GM10847 (cell line): ENCODE measurements around the gene SPG7.

Experiments used
- POLR2A ChIP-seq: IDR thresholded peaks from 2 replicates; pipeline ENCODE4 v1.6.1; 2011; ENCODE audit not compliant: insufficient read length; ENCODE audit errors: extremely low read depth

The SPG7 gene

DNA sequence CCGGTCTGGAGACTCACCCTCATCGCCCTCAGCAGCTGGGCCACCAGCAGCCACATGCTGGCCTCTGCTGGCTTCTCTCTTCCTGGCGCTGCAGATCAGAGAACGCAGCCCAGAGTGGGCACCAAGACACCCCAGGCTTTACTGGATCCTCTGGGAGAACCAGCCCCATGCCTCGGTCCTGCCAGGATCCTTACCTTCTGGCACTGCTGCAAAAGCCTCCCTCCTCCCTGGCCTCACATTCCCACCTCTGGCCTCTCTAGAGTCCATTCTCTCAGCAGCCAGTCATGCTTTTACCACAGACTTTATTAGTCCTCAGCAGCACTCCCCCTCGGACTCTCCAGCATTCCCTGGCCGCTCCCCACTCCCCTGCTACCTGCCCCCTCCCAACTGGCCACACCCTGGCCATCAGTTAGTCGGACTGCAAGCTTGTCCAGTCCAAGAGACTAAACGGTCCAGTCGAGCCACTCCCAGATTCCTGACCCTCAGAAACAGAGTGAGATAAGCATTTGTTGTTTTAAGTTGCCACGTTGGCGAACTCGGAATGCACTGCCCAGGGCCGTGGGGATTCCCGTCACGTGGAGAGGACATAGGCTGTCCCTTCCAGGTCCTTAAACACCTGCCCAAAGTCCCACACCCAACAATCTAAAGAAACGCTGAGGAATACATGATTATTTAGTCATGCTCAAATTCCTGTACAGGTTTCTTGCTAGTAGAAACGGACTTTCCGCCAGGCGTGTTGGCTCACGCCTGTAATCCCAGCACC lies 5.9 kb upstream of the SPG7 start:
- TF ChIP-seq POLR2A: no peak

DNA sequence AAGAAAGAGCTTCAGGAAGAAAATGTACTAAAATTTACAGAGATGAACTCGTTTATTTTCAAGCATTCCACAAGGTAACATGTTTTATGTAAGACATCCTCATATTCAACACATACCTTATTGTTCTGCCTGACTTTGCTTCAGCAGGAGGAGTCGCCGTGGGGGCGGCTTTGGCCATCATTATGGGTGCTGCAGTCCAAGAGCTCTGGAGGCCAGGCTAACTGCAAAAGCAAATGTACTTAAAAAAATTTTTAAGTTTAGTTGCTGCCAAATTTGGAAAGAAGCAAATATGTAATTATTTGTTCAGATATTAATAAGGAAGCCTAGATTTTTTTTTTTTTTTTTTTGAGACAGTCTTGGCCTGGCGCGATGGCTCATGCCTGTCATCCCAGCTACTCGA lies 4.1 kb upstream of the SPG7 start:
- TF ChIP-seq POLR2A: no peak

DNA sequence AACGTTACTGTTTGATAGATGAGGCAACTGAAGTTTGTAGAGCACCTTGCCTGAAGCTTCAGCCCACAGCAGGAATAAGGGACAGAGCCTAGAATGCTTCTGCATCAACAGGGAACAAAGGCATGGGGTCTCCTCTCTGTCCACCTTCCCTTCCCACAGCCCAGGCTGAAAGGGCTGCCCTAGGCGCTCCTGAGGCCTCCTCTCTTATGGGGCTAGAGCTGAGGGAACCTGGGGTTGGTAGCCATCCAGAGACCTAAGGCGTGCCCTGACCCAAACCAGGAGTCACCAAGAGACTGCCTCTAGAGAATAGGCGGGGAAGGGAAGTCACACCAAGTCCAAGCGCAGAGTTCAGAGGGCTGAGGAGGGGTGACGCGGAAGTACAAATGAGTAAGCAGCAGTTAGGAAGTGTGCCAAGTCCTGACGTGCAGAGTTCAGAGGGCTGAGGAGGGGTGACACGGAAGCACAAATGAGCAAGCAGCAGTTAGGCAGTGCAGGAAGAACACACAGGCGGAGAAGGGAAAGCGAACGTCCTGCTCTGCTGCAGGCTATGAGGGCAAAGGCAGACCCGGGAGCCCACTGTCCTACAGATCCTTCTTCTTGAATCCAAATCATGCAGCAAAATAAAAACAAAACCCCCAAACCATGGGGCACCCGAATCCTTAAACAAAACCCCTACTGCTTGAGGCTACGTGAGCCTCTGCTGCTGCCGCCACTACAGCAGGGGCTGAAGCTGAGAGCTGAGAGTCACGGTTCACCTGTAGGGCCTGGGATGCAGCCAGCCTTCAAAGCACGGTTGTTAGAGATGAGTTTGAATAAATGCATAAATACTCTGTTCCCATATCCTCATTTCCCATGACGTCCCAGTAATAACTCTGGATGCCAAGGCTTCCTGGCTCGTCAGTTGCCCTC lies 2.7 kb upstream of the SPG7 start:
- peak; percentile 39 for TF ChIP-seq POLR2A

DNA sequence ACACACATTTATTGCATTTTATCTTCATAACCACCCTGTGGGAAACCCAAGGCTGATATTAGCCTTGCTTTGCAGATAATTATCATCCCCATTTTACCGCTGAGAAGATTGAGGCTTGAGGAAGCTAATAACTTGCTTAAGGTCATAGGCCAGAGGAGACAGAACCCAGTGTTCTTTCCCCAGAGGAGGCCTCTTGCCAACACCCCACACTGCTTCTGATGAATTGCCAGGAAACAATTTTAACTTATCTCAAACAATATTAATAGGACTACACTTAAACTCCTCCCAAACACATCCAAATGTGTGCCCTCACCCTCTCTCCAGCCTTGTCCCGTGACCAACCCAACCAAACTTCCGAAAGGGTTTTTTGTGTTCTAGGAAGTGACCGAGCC lies 2.1 kb upstream of the SPG7 start:
- TF ChIP-seq POLR2A: no peak

DNA sequence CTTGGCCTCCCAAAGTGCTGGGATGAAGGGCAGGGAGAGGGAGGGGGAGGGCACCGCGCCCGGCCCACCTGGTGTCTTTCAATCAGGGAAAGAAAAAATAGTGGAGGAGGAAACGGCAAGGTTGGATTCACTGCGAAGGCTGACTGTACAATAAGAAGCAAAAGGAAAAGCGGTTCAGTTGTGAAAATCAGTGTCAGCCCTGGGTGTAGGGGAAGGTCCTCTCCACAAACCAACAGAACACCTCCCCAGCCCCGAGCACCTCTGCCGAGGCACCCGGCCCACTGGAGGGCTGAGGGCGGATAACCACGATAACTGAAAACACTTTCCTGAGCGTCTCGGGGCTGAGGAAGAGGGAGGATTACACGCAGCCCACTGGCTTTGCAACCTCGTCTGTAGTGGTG lies 1.4 kb upstream of the SPG7 start:
- TF ChIP-seq POLR2A: no peak

DNA sequence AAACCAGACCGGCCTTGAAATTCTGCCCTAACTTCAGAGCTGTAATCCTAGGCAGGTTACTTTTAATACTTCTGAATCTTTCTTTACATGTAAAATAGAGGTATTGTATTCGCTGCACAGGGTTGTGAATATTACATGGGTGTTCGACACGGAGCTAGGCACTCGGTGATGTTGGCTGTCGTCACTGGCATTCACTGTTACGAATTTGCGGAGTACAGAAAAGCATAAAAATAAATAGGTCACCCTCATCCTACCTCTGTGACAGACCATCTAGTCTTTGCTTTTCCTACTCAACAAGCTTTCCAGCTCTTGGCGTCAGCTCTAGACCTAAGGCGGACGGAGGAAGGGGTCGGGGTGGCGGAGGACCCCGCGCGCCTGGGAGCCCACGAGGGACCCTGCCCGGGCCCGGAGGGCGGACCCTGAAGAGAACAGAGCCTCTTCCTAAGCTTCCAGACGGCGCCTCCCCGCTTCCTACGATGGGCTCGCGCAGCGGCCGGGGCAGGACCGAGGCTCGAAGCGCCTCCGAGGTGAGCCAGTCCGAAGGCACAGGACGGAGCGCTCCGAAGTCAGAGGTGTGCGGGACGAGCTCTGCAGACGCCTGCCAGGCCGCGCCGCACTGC lies 879 bp upstream of the SPG7 start:
- no peak for TF ChIP-seq POLR2A

DNA sequence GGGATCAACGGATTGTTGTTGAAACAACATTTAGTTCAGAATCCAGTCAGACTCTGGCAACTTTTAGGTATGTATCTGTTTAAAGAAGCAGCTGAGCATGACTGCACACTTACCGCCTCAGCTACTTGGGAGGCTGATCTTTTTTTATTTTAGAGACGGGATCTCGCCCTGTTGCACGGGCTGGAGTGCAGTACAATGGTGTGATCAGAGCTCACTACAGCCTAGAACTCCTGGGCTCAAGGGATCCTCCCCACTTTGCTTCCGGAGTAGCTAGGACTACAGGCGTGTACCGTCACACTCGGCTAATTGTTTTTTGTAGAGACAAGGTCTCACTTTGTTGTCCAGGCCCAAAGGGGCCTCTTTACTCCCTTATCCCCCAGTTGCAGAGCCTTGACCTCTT lies 2.3 kb downstream of the SPG7 start:
- no peak for TF ChIP-seq POLR2A

DNA sequence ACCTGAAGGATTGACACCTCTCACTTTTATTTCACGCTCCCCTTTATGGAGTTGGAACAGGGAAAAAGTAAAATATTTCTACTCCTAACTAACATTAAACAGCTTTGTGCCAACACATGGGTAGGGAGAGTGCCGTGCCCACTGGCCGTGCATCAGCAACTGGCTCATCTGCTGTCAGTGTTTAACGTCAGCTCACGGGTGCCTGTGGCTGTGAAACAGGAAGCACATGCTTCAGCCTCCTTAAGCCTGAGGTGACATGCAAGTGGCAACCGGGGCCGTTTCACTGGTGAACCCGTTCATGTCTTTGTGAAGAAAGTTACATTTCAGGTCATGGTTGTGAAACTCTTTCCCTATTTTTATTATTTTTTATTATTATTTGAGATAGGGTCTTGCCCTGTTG lies 3.2 kb downstream of the SPG7 start:
- no peak for TF ChIP-seq POLR2A

DNA sequence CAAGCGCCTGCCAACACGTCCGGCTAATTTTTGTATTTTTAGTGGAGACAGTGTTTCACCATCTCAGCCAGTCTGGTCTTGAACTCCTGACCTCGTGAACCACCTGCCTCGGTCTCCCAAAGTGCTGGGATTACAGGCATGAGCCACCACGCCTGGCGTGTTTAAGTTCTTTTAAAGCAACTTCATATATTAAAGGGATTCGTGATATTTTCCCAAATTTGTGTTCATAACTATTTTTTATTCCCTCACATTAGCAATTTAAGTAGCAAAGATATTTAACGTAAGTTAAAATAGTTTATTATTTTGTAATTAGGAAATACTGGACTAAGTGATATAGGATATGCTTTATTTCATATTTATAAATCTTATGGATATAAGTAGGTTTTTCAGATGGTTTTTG lies 4.2 kb downstream of the SPG7 start:
- no peak for TF ChIP-seq POLR2A

DNA sequence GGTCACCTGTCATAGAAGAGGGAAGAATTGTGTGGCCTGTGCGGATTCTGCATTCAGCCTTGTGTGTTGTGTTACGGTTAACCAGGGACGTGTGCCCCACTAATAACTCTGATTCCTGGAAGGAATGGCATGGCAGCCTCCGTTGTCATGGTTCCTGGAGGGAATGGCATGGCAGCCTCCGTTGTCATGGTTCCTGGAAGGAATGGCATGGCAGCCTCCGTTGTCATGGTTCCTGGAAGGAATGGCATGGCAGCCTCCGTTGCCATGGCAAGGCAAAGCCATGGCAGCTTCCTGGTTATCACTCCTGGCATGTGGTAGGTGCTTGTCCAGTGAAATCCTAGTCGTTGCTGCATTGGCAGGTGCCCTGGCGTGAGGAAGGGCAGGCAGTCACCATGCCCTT lies 8.9 kb downstream of the SPG7 start:
- TF ChIP-seq POLR2A: no peak

DNA sequence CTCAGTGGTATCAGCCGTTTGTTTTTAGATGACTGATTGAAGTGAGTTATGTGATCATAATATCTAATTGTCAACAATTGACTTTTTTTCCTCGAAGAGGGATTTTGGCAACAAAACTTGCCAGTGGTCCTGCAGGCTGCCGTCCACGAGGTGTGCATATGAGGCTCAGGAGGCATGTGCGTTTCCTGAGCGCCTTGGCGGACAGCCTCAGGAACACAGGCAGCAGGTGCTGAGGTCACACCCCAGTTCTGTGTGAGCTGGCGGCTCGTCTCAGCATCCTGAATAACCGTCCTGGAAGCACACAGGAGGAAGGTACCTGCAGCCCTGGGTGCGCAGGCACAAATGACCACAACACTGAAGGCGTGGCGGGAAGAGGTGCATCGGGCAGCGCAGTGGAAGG lies 11.7 kb downstream of the SPG7 start:
- no peak for TF ChIP-seq POLR2A

DNA sequence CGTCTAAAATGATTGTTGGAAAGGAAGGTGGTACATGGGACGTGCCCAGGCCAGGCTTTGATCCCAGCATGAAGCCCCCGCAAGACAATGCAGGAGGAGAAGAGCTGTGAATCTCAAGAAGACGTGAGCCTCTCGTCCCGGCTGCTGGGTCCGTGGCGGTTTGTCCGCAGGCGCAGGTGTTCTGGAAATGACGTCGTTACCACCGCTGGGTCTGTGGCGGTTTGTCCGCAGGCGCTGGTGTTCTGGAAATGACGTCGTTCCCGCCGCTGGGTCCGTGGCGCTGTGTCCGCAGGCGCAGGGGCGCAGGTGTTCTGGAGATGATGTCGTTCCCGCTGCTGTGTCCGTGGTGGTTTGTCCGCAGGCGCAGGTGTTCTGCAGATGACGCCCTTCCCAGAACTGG lies 14.1 kb downstream of the SPG7 start:
- no peak for TF ChIP-seq POLR2A

DNA sequence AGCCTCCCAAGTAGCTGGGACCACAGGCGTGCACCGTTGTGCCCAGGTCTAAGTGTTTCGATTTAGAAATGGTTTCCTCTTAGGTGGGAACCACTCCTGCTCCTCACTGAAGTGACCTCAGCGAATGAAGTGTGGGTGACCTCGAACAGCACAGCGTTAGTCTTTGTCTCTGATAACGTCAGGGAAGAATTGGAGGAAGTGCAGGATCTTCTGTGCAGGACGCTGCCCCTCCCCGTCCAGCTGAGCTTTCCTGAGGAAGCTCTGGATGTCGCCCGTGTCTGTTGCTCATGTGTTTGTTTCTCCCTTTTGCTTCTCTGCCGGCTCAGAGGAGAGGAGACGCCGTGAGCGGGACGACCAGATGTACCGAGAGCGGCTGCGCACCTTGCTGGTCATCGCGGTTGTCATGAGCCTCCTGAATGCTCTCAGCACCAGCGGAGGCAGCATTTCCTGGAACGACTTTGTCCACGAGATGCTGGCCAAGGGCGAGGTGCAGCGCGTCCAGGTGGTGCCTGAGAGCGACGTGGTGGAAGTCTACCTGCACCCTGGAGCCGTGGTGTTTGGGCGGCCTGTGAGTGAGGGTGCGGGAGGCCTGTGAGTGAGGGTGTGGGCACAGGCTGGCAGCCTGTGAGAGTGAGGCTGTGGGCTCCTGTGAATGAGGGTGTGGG lies 15.6 kb downstream of the SPG7 start:
- no peak for TF ChIP-seq POLR2A

DNA sequence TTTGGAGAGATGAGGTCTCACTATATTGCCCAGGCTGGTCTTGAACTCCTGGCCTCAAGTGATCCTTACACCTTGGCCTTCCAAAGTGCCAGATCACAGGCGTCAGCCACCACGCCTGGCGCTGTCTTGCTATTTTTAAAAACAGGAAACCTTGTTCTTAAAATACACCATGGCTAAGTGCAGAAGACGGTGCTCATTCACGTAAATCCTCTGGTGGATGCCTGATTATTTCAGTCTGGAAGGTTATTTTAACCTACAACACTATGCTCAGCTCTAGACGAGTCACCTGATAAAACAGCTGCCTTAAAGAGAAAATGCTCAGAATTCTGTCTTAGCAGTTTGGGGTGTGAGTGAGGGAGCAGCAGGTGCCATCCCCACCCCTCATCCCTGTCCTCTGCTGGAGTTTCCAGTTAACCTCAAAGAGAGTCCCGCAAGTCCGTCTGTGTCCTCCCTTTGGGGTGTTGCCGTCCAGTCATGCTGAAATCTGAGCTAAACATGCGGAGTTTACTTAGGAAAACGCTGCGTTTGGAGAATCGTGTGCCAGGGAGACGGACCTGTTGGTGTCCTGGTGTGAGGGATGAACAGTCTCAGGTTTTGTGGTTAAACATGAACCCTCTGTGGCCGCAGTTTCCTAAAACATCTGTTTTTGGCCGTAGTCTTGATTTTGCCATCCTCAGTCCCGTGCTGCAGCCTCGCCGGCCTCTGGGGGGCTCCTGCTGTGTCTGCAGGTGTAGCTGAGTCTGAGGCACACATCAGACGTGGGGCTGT lies 17.1 kb downstream of the SPG7 start:
- TF ChIP-seq POLR2A: no peak

DNA sequence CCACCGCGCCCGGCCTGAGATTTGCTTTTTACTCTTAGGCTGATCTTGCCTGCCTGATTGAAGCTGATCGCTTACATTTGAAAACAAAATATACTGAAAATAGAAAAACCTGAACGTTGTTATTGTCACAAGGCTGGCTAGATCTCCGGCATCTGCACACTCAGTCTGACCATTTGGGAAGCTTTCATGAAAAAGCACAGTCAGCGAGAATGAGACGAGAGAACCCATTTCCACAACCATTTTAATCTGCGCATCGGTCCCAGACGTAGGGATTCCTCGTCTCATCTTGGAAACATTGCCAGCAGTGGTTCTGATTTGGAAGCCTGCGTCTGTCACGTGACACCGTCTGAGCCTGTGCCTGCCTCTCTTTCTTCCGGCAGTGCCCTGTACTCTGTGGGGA lies 20.9 kb downstream of the SPG7 start:
- no peak for TF ChIP-seq POLR2A
